ENCODE results near the gene TRAPPC3L.
A peak's percentile ranks its signal among the peaks of the same experiment; 100 is the strongest.

TRAPPC3L gene

GRCh38 chr6:116465246-116465645 is 80.2 kb downstream of the TRAPPC3L start:
- no peaks in the 10 kb centered on the region for H3K9me3 ChIP-seq (ENCODE audit: severe bottlenecking)
- no peak for TF ChIP-seq CTCF (IDR thresholded peaks at IDR 0.05; ENCODE audit: poor library complexity, severe bottlenecking)
- DNase-seq (ENCODE audit: low spot score): no peak
- no peaks in the 10 kb centered on the region for H3K36me3 ChIP-seq (ENCODE audit: low read depth)
- no peak overlapping the region for H3K4me3 ChIP-seq (ENCODE audit: severe bottlenecking)
- H3K4me1 ChIP-seq (ENCODE audit: insufficient read depth, poor library complexity, severe bottlenecking): peaks cover 2% of the 10 kb centered on the region
- no peaks in the 10 kb centered on the region for H3K27me3 ChIP-seq (ENCODE audit: insufficient read depth, poor library complexity, severe bottlenecking)
- H3K27ac ChIP-seq (ENCODE audit: poor library complexity, severe bottlenecking): no peak overlapping the region
- ATAC-seq (ENCODE audit: low read depth): no peak

- no peak overlapping the region for H3K27ac ChIP-seq (ENCODE audit: poor library complexity, severe bottlenecking)
- ATAC-seq (ENCODE audit: low read depth) (no peak), DNase-seq (ENCODE audit: low spot score) (no peak)
- peaks cover 2% of the 10 kb centered on the region for H3K4me1 ChIP-seq (ENCODE audit: insufficient read depth, poor library complexity, severe bottlenecking)
- no peak for TF ChIP-seq CTCF (IDR thresholded peaks at IDR 0.05; ENCODE audit: poor library complexity, severe bottlenecking)
- H3K9me3 ChIP-seq (ENCODE audit: severe bottlenecking): no peaks in the 10 kb centered on the region
- no peaks in the 10 kb centered on the region for H3K36me3 ChIP-seq (ENCODE audit: low read depth)
- H3K4me3 ChIP-seq (ENCODE audit: severe bottlenecking): no peak overlapping the region
- H3K27me3 ChIP-seq (ENCODE audit: insufficient read depth, poor library complexity, severe bottlenecking): no peaks in the 10 kb centered on the region
Measured at GRCh38 chr6:116463301-116463700, 82.2 kb downstream of the TRAPPC3L start.

GRCh38 chr6:116461932-116462885 is 83.3 kb downstream of the TRAPPC3L start:
- Histone ChIP-seq H3K36me3 (ENCODE audit: low read depth) (no peaks in the 10 kb centered on the region), H3K9me3 (ENCODE audit: severe bottlenecking) (no peaks in the 10 kb centered on the region), H3K27me3 (ENCODE audit: insufficient read depth, poor library complexity, severe bottlenecking) (no peaks in the 10 kb centered on the region), H3K4me1 (ENCODE audit: insufficient read depth, poor library complexity, severe bottlenecking) (peaks cover 2% of the 10 kb centered on the region), H3K4me3 (ENCODE audit: severe bottlenecking) (peak overlapping the region; percentile 21), H3K27ac (ENCODE audit: poor library complexity, severe bottlenecking) (no peak overlapping the region)
- TF ChIP-seq CTCF (IDR thresholded peaks at IDR 0.05; ENCODE audit: poor library complexity, severe bottlenecking): no peak
- no peak for DNase-seq (ENCODE audit: low spot score)
- ATAC-seq (ENCODE audit: low read depth): peak; percentile 80

- Histone ChIP-seq H3K27ac (ENCODE audit: poor library complexity, severe bottlenecking) (no peak within 1 kb of the TSS), H3K4me1 (ENCODE audit: insufficient read depth, poor library complexity, severe bottlenecking) (peaks cover 2% of the 10 kb centered on the region), H3K36me3 (ENCODE audit: low read depth) (no peaks in the 10 kb centered on the region), H3K9me3 (ENCODE audit: severe bottlenecking) (no peaks in the 10 kb centered on the region), H3K27me3 (ENCODE audit: insufficient read depth, poor library complexity, severe bottlenecking) (no peaks in the 10 kb centered on the region), H3K4me3 (ENCODE audit: severe bottlenecking) (peak within 1 kb of the TSS; percentile 21)
- DNase-seq (ENCODE audit: low spot score) (no peak), ATAC-seq (ENCODE audit: low read depth) (no peak)
- TF ChIP-seq CTCF (IDR thresholded peaks at IDR 0.05; ENCODE audit: poor library complexity, severe bottlenecking): no peak
Measured at GRCh38 chr6:116461331-116461931, 84.1 kb downstream of the TRAPPC3L start, which contains the start of gene CALHM6. Gene CALHM6, plus strand, starts transcription at chr6:116461375. Its CDS starts 555 bp downstream, at chr6:116461930.

All from RWPE2 (cell line).